ENCODE results near the gene SLC11A1. TPM values are rescaled to one million over a fixed set of nuclear protein-coding genes. Genes with fewer than 3 reads are reported as not detected.

Gene SLC11A1
- total RNA-seq, 3 donors from 2014 or later (not counting 1 experiment from before 2014, with no cell fraction given), result 17.9 to 53.5 (median 35.5) TPM

GRCh38 chr2:218406209-218406948 lies 24.3 kb downstream of the SLC11A1 start:
- H3K4me3 Mint-ChIP-seq, result peak overlapping the region; percentile 91
- WGBS (ENCODE audit: insufficient coverage), result under 1% methylated on average over 55 of the region's 56 CpGs
- ATAC-seq (peak; percentile 72 to 89 (median 86)), DNase-seq (peak; percentile 86 to 94)
- H3K27me3 Mint-ChIP-seq (ENCODE audit: low read depth in 2 of 2), result no peaks in the 10 kb centered on the region
- no peaks in the 10 kb centered on the region for H3K36me3 Mint-ChIP-seq
- H3K4me1 Mint-ChIP-seq, result peaks cover 48 to 70% of the 10 kb centered on the region in 2 donors
- H3K9me3 Mint-ChIP-seq, result no peaks in the 10 kb centered on the region
- intact Hi-C loops (cut with micrococcal nuclease), result loop anchor here (1.0 to 2.0 kb wide), 2 partner anchors 10 to 242 kb away; no protein-coding TSS in a partner anchor
- H3K9me3 ChIP-seq (ENCODE audit: control insufficient read depth, insufficient read depth, low read length), result no peaks in the 10 kb centered on the region
- TF ChIP-seq, protein P1, sequence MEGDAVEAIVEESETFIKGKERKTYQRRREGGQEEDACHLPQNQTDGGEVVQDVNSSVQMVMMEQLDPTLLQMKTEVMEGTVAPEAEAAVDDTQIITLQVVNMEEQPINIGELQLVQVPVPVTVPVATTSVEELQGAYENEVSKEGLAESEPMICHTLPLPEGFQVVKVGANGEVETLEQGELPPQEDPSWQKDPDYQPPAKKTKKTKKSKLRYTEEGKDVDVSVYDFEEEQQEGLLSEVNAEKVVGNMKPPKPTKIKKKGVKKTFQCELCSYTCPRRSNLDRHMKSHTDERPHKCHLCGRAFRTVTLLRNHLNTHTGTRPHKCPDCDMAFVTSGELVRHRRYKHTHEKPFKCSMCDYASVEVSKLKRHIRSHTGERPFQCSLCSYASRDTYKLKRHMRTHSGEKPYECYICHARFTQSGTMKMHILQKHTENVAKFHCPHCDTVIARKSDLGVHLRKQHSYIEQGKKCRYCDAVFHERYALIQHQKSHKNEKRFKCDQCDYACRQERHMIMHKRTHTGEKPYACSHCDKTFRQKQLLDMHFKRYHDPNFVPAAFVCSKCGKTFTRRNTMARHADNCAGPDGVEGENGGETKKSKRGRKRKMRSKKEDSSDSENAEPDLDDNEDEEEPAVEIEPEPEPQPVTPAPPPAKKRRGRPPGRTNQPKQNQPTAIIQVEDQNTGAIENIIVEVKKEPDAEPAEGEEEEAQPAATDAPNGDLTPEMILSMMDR (IDR thresholded peaks at IDR 0.05), result peak; percentile 61
- H3K27ac ChIP-seq (ENCODE audit: low read length), result peak overlapping the region; percentile 71
- peak overlapping the region; percentile 95 to 96 for H3K27ac Mint-ChIP-seq
- peaks cover 39% of the 10 kb centered on the region for H3K36me3 ChIP-seq (ENCODE audit: control insufficient read depth, insufficient read depth, low read length)
- H3K4me3 ChIP-seq (ENCODE audit: low read length), result peak overlapping the region; percentile 25
- peaks cover 66% of the 10 kb centered on the region for H3K4me1 ChIP-seq (ENCODE audit: control insufficient read depth, insufficient read depth, low read length)
- H3K27me3 ChIP-seq (ENCODE audit: control insufficient read depth, insufficient read depth, low read length), result no peaks in the 10 kb centered on the region

- intact Hi-C loops (cut with micrococcal nuclease), result loop anchor here (1.0 to 2.0 kb wide), 3 partner anchors 11 to 242 kb away; no protein-coding TSS in a partner anchor
- Histone ChIP-seq H3K36me3 (ENCODE audit: control insufficient read depth, insufficient read depth, low read length) (peaks cover 32% of the 10 kb centered on the region), H3K4me3 (ENCODE audit: low read length) (peak overlapping the region; percentile 24), H3K27me3 (ENCODE audit: control insufficient read depth, insufficient read depth, low read length) (no peaks in the 10 kb centered on the region), H3K9me3 (ENCODE audit: control insufficient read depth, insufficient read depth, low read length) (no peaks in the 10 kb centered on the region), H3K4me1 (ENCODE audit: control insufficient read depth, insufficient read depth, low read length) (peaks cover 59% of the 10 kb centered on the region), H3K27ac (ENCODE audit: low read length) (peak overlapping the region; percentile 65)
- Mint-ChIP-seq H3K4me3 (peak overlapping the region; percentile 91), H3K36me3 (no peaks in the 10 kb centered on the region), H3K9me3 (no peaks in the 10 kb centered on the region), H3K4me1 (peaks cover 44 to 63% of the 10 kb centered on the region in 2 donors), H3K27me3 (ENCODE audit: low read depth in 2 of 2) (no peaks in the 10 kb centered on the region), H3K27ac (peak overlapping the region; percentile 95 to 96)
- ATAC-seq (peak; percentile 18 to 23 (median 22)), DNase-seq (peak; percentile 61 to 89)
- TF ChIP-seq, protein P1 (IDR thresholded peaks at IDR 0.05), result no peak
- WGBS (ENCODE audit: insufficient coverage), result 6% methylated on average over 13 of the region's 13 CpGs
These were observed 25.0 kb downstream of the SLC11A1 start for GRCh38 chr2:218406949-218407618.

- peak overlapping the region; percentile 95 to 96 for H3K27ac Mint-ChIP-seq
- H3K36me3 ChIP-seq (ENCODE audit: control insufficient read depth, insufficient read depth, low read length), result peaks cover 26% of the 10 kb centered on the region
- intact Hi-C loops (cut with micrococcal nuclease), result loop anchor here (1.0 to 2.0 kb wide), 2 partner anchors 59 to 241 kb away; no protein-coding TSS in a partner anchor
- ATAC-seq (no peak), DNase-seq (no peak)
- H3K4me1 Mint-ChIP-seq, result peaks cover 49 to 61% of the 10 kb centered on the region in 2 donors
- no peaks in the 10 kb centered on the region for H3K36me3 Mint-ChIP-seq
- no peaks in the 10 kb centered on the region for H3K27me3 ChIP-seq (ENCODE audit: control insufficient read depth, insufficient read depth, low read length)
- no peaks in the 10 kb centered on the region for H3K27me3 Mint-ChIP-seq (ENCODE audit: low read depth in 2 of 2)
- WGBS (ENCODE audit: insufficient coverage), result 89% methylated on average over 8 of the region's 8 CpGs
- H3K4me1 ChIP-seq (ENCODE audit: control insufficient read depth, insufficient read depth, low read length), result peaks cover 57% of the 10 kb centered on the region
- no peaks in the 10 kb centered on the region for H3K9me3 ChIP-seq (ENCODE audit: control insufficient read depth, insufficient read depth, low read length)
- no peak overlapping the region for H3K4me3 ChIP-seq (ENCODE audit: low read length)
- no peak overlapping the region for H3K27ac ChIP-seq (ENCODE audit: low read length)
- H3K4me3 Mint-ChIP-seq, result peak overlapping the region; percentile 91
- no peaks in the 10 kb centered on the region for H3K9me3 Mint-ChIP-seq
- TF ChIP-seq, protein P1 (IDR thresholded peaks at IDR 0.05), result no peak
These were observed 25.6 kb downstream of the SLC11A1 start for GRCh38 chr2:218407717-218408116.
